Cardiac fibroblast (primary cell): ENCODE data around the gene NOP16.
A peak's percentile ranks its signal among the peaks of the same experiment; 100 is the strongest.

Experiments used
- DNase-seq, 2 donors: peaks; one replicate each; pipeline versions ENCODE4 v3.0.0 to v3.0.0-alpha.2; 2010; ENCODE audit warnings: low read depth in 2 of 2
- H3K4me3 ChIP-seq, 2 donors: replicated peaks in 1 of 2; 1 replicate in 1 of 2; 2 replicates in 1 of 2; pipeline ENCODE4 v1.5.1; 2011; ENCODE audit warnings: low read depth in 2 of 2, low read length in 2 of 2, mild to moderate bottlenecking in 2 of 2, moderate library complexity in 1 of 2
- CTCF ChIP-seq: IDR thresholded peaks from one replicate; pipeline ENCODE4 v1.5.1; 2011; ENCODE audit warnings: low read depth, mild to moderate bottlenecking, low read length, inconsistent platforms

Gene NOP16

GRCh38 chr5:176359658-176360057 lies 28.7 kb downstream of the NOP16 start:
- DNase-seq = peak in 1 of 2 donors; percentile 15
- TF ChIP-seq CTCF = no peak
- H3K4me3 ChIP-seq = no peak overlapping the region

GRCh38 chr5:176356179-176356566 lies 32.2 kb downstream of the NOP16 start:
- TF ChIP-seq CTCF = no peak
- no peak overlapping the region for H3K4me3 ChIP-seq
- no peak for DNase-seq

- no peak for TF ChIP-seq CTCF
- no peak overlapping the region for H3K4me3 ChIP-seq
- no peak for DNase-seq
Measured at GRCh38 chr5:176355400-176356178, 32.8 kb downstream of the NOP16 start.

GRCh38 chr5:176353533-176353932 lies 34.9 kb downstream of the NOP16 start:
- TF ChIP-seq CTCF = no peak
- no peak overlapping the region for H3K4me3 ChIP-seq
- DNase-seq = no peak

GRCh38 chr5:176352116-176352878 lies 36.1 kb downstream of the NOP16 start:
- no peak for DNase-seq
- no peak for TF ChIP-seq CTCF
- H3K4me3 ChIP-seq = no peak overlapping the region

- no peak for TF ChIP-seq CTCF
- DNase-seq = no peak
- no peak overlapping the region for H3K4me3 ChIP-seq
Measured at GRCh38 chr5:176350416-176350815, 38.0 kb downstream of the NOP16 start.
